IPS-NIHi7 (cell line): Measurements from ENCODE around the gene G6PC2.
"Not testable (repeated sequence)": the region's sequence is repeated elsewhere in the genome, so short reads cannot be mapped to it uniquely, and the experiment has no call there.

Experiments
- DNase-seq: peaks from one replicate; pipeline ENCODE4 v3.0.0; 2012; ENCODE audit warnings: mixed read lengths; ENCODE audit errors: extremely low spot score

G6PC2 gene

DNA sequence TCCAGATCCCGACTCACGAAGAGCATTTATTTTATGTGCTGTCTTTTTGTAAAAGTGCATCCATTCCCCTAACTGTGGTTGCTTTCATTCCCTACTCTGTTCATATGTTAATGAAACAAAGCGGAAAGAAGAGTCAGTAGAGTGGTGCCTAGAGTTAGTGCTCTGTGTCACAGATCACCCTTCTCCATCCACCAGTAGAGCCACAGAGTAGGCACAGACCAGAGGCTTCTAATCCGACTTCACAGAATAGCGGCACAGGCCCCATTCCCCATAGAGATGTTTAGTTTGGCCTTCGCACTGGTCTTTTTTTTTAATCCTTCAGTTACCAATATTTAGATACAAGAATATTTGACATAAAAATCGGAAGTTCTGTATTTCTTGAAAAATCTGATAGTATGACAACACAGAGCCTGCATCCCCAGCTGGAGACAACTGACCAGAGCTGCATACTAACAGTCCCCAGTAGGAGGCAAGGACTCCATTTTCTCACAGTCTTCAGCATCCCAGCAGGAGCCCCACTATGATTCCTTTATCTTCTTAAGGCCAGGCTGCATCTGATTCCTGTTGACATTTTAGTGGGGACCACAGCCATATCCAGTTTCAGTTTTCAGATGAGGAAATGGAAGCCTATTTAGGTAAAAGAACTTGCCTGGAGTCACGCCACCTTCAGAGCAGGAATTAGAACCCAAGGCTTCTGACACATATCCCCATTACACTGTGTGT, 7.0 kb downstream of the G6PC2 start:
- DNase-seq = peak; percentile 50

DNA sequence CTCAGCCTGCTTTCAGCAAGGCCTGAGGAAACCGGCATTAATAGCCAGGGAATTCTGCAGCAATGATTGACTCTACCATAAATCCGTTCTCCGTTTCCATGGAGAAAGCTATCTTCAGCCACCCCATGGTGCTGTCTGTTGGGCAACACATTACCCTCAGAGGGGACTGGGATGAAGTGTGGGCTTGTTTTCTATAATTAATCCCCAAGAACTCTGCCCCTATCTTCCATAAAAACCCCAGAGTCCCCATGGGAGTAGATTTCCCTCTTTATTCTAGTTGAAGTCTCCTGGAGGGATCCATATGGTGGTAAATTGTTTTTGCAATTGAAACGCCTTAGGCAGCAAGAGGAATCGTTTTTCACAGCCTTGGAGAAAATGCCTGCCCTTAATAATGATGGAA, 9.2 kb downstream of the G6PC2 start:
- DNase-seq = no peak

DNA sequence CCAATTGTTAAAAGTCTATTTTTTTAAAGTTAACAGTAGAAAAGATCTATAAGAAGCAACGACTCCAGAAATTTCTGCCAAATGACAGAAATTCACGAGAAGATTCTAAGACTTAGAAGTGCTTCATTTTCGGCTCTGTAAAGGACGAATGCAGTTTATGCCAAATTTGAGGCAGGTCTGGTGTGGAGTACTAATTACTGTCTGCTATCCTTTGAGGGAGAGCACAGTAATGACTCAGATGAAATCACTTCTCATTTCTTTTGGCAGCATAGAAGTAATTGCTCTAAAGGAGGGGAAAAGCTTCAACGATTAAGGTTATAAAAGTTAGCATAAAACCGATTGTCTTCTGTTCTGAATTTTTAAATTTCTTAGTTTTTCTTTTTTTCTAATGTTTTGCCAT, 11.4 kb downstream of the G6PC2 start:
- no peak for DNase-seq

DNA sequence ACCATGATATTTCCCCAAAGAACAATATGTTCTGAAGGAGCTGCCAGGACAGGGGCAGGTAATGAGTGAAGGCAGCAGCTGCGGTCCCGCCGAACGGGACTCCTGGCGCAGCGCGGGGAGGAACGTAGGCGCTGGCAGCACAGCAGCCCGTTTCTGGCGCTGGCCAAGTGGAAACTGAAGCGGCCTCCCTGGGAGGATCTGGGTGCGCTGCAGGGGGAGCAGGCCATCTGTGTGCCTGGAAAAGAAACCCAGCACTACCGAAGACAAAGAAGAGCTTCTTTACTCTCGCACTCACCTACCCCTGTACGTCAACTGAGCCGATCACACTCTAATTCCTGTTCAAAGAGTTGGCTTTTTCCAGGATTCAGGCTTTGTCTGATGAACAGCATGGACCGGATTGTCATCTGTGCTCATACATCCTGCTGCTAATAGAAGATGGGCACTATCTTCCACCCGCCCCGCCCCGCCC, 11.8 kb downstream of the G6PC2 start:
- DNase-seq = peak; percentile 54

DNA sequence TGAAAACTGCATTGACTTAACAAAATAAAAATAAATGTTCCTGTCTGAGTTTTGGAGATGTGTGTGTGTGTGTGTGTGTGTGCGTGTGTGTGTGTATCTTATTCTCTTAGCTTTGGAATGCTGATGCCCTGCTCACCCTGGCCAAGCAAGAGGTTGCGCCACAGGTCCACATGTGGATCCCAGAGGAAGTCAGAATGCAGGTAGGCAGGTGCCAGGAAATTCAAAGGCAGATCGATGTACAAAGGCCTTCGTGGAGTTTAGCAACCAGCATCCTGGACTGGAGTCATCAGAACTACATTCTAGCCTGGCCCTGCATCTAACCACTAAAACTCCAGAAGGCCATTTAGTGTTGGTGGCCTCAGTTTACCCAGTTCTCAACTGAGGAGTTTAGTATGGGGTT, 12.4 kb downstream of the G6PC2 start:
- DNase-seq = no peak

DNA sequence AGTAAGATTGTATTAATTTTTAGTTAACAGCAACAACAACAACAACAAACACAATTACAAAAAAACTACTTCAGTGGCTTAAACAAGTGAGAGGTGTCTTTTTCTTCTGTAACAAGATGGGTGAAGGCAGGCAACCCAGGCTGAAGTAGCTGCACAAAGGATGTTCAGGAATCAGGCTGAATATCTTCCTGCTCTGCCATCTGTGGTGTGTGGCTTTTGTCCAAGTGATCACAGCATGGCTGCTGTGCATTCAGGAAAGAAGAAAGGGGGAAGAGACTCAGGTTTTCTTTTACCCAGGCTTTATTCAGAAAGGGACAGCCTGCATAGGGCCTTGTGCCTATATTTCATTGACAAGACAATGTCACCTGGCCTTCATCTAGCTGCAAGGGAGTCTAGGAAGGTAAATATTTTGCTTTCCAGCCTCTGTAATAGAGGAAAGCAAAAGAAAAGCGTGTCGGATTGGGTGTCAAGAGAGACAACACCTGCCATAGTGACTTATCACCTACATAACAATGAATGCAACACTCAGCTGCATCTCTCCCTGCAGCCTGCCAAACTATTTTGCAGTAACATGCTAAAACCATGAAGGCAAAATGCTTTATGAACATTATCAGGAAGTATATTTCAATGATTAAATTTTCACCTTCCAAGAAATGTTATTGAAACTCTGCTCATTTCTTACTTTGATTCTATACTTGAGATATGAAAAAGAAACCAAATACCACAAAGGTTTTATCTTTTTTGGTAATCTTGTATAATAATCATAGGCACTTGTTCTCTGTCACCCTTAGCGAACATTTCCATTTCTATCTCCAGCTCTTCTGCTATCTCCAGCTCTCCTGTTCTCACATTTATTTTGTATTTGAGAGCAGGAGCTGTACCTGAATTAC, 14.6 kb downstream of the G6PC2 start:
- no peak for DNase-seq

DNA sequence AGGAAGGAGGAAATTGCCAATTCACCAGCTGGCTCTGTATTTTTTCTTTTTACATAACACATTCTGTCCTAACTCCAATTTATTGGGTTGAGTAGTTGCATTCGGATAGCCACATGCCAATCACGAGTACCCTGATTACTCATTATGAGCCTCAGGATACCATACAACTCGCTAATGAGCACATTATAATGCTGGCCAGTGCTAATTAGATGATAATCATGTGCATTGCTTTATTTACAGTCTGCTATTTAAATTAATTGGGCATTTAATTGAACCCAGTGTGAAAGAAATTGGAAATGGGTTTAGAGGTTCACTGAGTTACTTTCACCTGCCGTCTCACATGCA, 15.2 kb downstream of the G6PC2 start:
- DNase-seq = no peak

DNA sequence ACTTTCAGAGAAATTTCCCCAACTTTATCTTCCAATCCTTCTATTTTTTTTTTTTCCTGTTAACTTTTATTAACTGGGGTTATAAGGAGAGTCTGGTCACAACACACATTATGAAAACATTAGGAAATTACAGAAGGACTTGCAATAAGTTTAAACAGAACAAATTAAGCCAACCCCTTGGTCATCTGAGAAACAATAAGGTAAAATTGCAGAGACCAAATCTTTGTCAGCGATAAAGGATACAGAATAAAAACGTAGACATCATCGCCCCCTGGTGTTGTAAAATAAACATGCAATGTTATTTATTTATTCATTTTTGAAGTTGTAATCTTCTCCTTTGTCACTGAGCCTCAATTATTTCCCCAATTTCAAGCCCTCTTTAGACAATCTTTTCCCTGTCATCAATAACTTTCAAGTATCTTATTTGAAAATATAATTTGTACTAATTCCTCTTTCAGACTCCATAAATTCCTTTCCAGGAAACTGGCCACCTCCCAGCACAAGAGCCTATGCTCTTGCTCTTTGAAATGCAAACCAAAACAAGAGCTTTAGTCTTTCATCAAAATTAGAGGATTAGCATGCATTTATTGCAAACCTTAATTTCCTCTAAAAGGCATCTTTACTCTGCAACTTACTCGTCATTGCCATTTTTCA, 19.5 kb downstream of the G6PC2 start:
- peak; percentile 24 for DNase-seq

DNA sequence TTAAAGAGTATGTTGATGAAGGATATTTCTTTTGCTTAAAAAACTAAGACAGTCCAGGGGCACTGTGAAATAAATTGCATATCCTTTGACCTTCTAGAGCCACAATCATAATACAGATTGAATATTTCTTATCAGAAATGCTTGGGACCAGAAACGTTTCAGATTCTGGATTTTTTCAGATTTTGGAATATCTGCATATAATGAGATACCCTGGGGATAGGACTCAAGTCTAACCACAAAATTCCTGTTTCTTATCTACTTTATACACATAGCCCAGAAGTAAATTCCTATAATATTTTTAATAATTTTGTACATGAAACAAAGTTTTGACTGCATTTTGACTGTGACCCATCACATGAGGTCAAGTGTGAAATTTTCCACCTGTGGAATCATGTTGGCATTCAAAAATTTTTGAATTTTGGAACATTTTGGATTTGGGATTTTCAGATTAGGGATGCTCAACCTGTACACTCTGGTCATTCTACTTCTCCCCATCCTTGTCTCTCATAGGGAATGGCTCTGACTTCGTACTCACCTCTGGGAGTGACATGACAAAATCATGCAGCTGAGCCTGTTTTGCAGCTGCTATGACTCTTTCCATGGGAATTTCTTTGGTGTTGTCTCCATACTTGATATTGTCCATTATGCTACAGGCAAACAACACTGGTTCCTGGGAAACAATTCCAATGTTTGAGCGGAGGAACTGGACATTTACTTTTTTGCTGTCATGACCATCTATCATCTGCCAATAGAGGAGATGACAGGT, 25.7 kb downstream of the G6PC2 start:
- no peak for DNase-seq

DNA sequence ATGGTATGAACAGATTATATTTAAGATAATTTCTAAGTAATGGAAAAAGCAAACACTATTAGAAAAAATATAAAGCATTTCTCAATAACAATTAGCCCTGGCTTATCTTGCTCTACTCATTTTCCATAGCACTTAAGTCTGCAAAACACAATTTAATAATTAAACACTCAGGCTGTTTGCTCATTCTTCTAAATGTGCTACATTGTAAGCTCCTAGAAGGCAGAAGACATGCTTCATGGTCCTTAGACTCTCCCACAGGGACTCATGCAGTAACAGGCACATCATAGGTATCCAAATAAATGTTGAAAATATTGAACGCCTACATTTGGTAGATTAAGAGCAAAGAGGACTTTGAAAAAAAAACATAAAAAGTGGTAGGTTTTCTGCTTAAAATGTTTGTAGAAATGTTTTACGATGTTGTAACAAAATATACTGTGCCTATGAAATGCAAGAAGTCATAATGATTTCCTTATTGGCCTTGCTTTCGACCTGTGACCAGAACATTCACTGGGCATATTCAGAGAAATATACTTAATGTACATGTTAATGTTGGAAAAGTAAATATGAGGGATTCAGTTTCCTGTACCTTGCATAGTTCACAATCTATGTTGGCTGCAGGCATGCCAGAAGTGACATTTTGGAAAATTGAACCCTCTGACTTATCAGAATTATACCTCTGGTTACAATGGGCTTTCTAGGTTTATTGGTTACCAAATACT, 27.2 kb downstream of the G6PC2 start:
- DNase-seq = no peak

DNA sequence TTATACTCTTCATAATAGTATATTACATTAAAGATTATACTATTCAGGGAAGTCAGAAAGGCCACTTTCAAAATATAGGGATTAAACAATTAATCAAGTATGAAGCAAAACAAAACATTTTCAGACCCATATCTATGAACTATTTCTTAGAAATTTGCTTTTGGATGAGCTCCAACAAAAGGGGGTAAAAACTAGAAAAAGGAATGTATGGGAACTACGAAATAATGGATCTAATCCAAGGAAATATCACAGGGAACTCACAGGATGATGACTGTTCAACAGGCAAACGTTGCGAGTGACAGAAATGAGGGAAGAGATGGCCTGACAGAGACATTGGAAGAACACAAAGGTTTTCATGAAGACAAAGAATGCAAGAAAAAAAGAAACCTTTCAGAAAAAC, 27.9 kb downstream of the G6PC2 start:
- DNase-seq = no peak

DNA sequence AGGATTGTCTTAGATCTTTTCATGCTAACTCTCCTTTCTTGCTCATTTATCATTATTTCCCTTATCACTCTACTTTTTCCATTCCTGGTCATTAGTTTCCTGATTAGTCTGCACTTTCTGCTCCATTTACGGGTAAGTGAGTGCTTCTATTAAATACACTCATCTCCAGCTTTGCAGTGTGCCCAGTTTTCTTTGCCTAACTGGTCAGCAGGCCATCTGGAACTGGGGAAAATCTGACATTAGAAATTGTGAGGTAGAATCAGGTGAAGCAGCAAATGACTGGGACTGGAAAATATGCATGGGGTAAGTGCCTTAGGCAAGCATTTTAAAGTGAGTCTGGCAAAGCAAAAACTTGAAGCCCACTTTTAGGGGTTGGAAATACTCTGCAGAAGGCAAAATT, 29.2 kb downstream of the G6PC2 start:
- no peak for DNase-seq

DNA sequence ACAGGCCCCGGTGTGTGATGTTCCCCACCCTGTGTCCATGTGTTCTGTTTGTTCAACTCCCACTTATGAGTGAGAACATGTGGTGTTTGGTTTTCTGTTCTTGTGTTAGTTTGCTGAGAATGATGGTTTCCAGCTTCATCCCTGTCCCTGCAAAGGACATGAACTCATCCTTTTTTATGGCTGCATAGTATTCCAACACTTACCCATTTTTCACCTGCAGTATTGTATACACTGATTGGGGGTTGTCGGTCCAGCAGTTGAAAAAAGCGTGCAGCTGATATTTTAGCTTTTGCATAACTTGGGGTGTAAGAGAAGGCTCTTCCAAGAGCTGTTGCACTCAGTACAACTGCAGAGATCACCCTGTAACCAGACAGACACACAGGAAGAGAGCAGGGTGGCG, 31.1 kb downstream of the G6PC2 start:
- DNase-seq = not testable (repeated sequence)

DNA sequence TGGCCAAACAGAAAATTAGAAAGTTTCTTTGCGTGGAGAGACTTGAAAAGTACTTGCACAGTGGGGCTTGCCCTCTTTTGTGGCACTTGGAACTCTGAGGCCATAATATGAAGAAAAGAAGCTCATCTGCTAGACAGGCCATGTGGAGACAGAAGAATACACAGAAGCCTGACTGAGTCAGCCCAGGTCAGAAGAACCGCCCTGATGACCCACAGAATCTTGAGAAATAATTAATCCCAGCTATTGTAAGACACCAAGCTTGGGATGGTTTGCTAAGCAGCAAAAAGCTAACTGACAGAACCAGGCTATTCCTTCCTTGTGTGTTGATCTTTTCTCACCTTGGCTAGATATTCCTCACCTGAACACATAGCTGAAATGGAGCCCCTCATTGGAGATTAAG, 33.7 kb downstream of the G6PC2 start:
- no peak for DNase-seq

DNA sequence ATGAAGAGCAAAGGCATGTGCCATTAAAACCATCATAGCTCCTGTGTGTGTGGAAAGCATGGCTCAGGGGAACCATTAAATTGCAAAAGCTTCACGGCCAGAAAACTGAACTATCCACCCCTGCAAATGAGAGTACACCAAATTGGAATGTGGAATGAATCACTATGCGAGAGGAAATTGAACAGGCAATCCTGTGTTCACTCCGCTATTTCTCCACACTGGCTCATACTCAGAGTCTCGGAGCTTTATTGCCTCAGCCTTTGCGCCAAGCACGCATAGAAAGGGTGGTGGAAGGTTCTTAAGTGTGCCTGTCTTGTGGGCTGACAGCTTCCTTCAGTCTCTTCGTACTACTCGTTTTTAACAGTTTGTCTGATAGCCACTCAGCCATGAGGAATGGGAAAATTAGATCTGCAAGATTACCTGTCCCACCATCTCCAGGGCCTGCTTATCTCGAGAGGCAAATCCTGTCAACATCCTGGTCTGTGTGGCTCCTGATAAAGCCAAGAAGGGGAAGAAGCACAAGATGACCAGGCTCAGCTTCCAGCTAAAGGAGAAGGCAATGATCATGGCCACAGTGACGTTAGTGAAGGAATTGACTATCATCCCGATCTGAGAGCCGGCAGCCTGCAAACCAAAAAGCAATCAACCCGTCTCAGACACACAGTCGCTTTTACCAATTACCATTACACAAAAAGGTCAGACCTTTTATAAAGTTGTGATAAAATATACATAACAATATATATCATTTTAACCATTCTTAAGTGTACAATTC, 34.9 kb downstream of the G6PC2 start:
- no peak for DNase-seq

DNA sequence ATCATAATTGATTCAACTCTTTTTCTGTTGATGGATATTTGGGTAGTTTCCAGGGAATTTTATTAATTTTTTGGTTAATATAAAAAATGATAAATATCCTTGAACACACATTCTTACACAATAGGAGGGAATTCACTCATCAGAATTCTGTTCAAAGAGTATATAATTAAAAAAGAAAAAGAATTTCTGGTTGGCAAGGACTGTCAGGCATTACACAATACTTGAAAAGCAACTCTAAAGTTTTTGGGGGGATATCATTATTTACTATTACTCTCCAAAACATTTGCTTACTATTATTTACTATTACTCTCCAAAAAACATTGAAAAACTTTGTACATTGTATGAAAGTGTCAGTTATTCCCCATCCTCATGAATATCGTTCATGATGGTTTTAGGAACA, 38.0 kb downstream of the G6PC2 start:
- no peak for DNase-seq

DNA sequence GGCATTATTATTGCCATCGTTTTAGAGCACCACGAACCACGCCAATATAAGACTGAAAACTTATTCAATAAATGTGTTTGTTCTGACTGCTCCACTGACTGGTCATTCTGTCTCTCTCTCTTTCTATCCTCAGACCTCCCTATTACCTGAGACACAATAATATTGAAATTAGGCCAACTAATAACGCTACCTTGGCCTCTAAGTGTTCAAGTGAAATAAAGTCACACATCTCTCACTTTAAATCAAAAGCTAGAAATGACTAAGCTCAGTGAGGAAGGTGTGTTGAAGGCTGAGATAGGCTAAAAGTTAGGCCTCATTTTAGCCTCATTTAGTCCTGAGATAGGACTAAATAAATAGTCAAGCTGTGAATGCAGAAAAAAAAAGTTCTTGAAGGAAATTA, 38.8 kb downstream of the G6PC2 start:
- no peak for DNase-seq

DNA sequence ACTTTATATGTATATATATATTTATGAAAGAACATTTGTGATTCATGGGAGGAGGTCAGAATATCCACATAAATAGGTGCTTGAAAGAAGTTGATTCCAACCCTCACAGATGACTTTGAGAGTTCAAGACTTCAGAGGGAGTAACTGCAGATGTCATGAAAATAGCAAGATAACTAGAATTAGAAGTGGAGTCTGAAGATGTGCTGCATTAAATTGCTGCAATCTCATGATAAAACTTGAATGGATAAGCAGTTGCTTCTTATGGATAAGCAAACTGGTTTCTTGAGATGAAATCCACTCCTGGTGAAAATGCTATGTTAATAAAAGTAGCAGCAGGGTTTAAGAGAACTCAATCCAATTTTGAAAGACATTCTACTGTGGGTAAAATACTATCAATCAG, 40.2 kb downstream of the G6PC2 start:
- no peak for DNase-seq

DNA sequence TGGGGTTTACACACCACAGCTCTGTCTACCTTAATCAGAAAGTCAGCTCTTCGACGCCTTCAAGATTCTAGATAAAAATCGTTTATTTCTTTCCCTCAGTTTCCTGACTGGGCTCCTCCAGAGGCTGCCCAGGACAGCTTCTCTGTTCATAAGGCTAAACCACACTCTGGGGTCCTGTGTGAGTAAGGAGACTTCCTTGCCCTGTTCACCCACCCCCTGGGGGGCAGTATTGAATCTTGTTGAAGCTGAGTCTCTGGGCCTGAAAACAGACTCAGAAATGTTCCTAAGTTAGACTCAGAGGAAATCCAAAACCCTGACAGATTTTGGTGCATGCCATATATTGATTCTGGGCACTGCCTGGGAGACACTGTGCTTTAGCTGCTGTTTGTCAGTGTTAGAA, 43.0 kb downstream of the G6PC2 start:
- peak; percentile 30 for DNase-seq

DNA sequence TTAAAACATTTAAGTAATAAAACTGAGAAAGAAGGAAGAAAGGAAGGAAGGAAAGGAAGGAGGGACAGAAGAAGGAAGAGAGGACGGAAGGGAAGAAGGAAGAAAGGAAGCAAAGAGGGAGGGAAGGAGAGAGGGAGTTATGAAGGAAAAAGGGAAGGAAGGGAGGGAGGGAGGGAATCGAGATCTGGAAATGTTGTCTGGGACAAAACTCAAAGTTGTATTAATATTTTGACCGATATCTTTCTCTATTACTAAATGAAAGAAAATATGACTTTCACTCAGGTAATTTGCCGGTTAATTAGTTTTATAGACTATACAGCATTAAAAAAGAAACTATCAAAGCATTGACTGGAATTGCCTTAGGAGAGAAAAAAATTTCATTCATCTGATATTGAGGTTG, 44.4 kb downstream of the G6PC2 start:
- DNase-seq = no peak
